ENCODE data around the gene LPP. TPM values are rescaled to one million over a fixed set of nuclear protein-coding genes. Genes with fewer than 3 reads are reported as not detected.

LPP gene
- total RNA-seq, 1 experiment from 2014 or later = 120 TPM

GRCh38 chr3:188448813-188449212 is 294.9 kb downstream of the LPP start:
- Mint-ChIP-seq H3K4me3 (ENCODE audit: unreplicated experiment) (no peak overlapping the region), H3K27ac (ENCODE audit: unreplicated experiment) (no peak overlapping the region), H3K9me3 (ENCODE audit: unreplicated experiment) (no peaks in the 10 kb centered on the region), H3K27me3 (ENCODE audit: insufficient read depth, unreplicated experiment) (no peaks in the 10 kb centered on the region), H3K4me1 (ENCODE audit: low read depth, unreplicated experiment) (peaks cover 25% of the 10 kb centered on the region), H3K36me3 (ENCODE audit: insufficient read depth, unreplicated experiment) (peaks cover 12% of the 10 kb centered on the region)
- intact Hi-C loops (cut with micrococcal nuclease; ENCODE audit: unreplicated experiment) = no loop called here
- CTCF ChIA-PET = no interaction called here
- Histone ChIP-seq H3K4me1 (no peaks in the 10 kb centered on the region), H3K9me3 (no peaks in the 10 kb centered on the region), H3K36me3 (ENCODE audit: control insufficient read depth, insufficient read depth, low read length) (no peaks in the 10 kb centered on the region), H3K4me3 (ENCODE audit: low read depth, low read length) (no peak overlapping the region), H3K27me3 (replicated peaks; ENCODE audit: control insufficient read depth, insufficient read depth, low read length) (no peaks in the 10 kb centered on the region)
- no peak for TF ChIP-seq CTCF (IDR thresholded peaks at IDR 0.05; ENCODE audit: insufficient read depth in 1 of 2, low read depth in 1 of 2, low read length in 1 of 2, severe bottlenecking in 1 of 2, unreplicated experiment in 1 of 2)
- no TSS peak for BruUV-seq (replicated peaks)
- no peak for DNase-seq
- POLR2A ChIA-PET = no interaction called here

- Mint-ChIP-seq H3K27ac (ENCODE audit: unreplicated experiment) (no peak overlapping the region), H3K27me3 (ENCODE audit: insufficient read depth, unreplicated experiment) (no peaks in the 10 kb centered on the region), H3K9me3 (ENCODE audit: unreplicated experiment) (no peaks in the 10 kb centered on the region), H3K36me3 (ENCODE audit: insufficient read depth, unreplicated experiment) (peaks cover 12% of the 10 kb centered on the region), H3K4me1 (ENCODE audit: low read depth, unreplicated experiment) (peaks cover 25% of the 10 kb centered on the region), H3K4me3 (ENCODE audit: unreplicated experiment) (no peak overlapping the region)
- intact Hi-C loops (cut with micrococcal nuclease; ENCODE audit: unreplicated experiment) = no loop called here
- Histone ChIP-seq H3K36me3 (ENCODE audit: control insufficient read depth, insufficient read depth, low read length) (no peaks in the 10 kb centered on the region), H3K27me3 (replicated peaks; ENCODE audit: control insufficient read depth, insufficient read depth, low read length) (no peaks in the 10 kb centered on the region), H3K9me3 (no peaks in the 10 kb centered on the region), H3K4me3 (ENCODE audit: low read depth, low read length) (no peak overlapping the region), H3K4me1 (no peaks in the 10 kb centered on the region)
- no peak for TF ChIP-seq CTCF (IDR thresholded peaks at IDR 0.05; ENCODE audit: insufficient read depth in 1 of 2, low read depth in 1 of 2, low read length in 1 of 2, severe bottlenecking in 1 of 2, unreplicated experiment in 1 of 2)
- no TSS peak for BruUV-seq (replicated peaks)
- CTCF ChIA-PET = no interaction called here
- DNase-seq = no peak
- POLR2A ChIA-PET = no interaction called here
These were observed 295.5 kb downstream of the LPP start for GRCh38 chr3:188449421-188449820.

- H3K9me3 Mint-ChIP-seq (ENCODE audit: unreplicated experiment) = no peaks in the 10 kb centered on the region
- CTCF ChIA-PET = no interaction called here
- POLR2A ChIA-PET = no interaction called here
- H3K27me3 Mint-ChIP-seq (ENCODE audit: insufficient read depth, unreplicated experiment) = no peaks in the 10 kb centered on the region
- no peak for DNase-seq
- H3K4me1 Mint-ChIP-seq (ENCODE audit: low read depth, unreplicated experiment) = peaks cover 25% of the 10 kb centered on the region
- Histone ChIP-seq H3K36me3 (ENCODE audit: control insufficient read depth, insufficient read depth, low read length) (no peaks in the 10 kb centered on the region), H3K4me1 (no peaks in the 10 kb centered on the region), H3K4me3 (ENCODE audit: low read depth, low read length) (no peak overlapping the region), H3K9me3 (no peaks in the 10 kb centered on the region), H3K27me3 (replicated peaks; ENCODE audit: control insufficient read depth, insufficient read depth, low read length) (no peaks in the 10 kb centered on the region)
- H3K36me3 Mint-ChIP-seq (ENCODE audit: insufficient read depth, unreplicated experiment) = no peaks in the 10 kb centered on the region
- no TSS peak for BruUV-seq (replicated peaks)
- no peak for TF ChIP-seq CTCF (IDR thresholded peaks at IDR 0.05; ENCODE audit: insufficient read depth in 1 of 2, low read depth in 1 of 2, low read length in 1 of 2, severe bottlenecking in 1 of 2, unreplicated experiment in 1 of 2)
- no peak overlapping the region for H3K27ac Mint-ChIP-seq (ENCODE audit: unreplicated experiment)
- intact Hi-C loops (cut with micrococcal nuclease; ENCODE audit: unreplicated experiment) = no loop called here
- no peak overlapping the region for H3K4me3 Mint-ChIP-seq (ENCODE audit: unreplicated experiment)
These were observed 298.3 kb downstream of the LPP start for GRCh38 chr3:188452158-188452772.

Measured in Caco-2 (cell line).